ENCODE data around the gene PDCD1LG2.
"Not testable (repeated sequence)": the region's sequence is repeated elsewhere in the genome, so short reads cannot be mapped to it uniquely, and the experiment has no call there.

PDCD1LG2 gene

DNA sequence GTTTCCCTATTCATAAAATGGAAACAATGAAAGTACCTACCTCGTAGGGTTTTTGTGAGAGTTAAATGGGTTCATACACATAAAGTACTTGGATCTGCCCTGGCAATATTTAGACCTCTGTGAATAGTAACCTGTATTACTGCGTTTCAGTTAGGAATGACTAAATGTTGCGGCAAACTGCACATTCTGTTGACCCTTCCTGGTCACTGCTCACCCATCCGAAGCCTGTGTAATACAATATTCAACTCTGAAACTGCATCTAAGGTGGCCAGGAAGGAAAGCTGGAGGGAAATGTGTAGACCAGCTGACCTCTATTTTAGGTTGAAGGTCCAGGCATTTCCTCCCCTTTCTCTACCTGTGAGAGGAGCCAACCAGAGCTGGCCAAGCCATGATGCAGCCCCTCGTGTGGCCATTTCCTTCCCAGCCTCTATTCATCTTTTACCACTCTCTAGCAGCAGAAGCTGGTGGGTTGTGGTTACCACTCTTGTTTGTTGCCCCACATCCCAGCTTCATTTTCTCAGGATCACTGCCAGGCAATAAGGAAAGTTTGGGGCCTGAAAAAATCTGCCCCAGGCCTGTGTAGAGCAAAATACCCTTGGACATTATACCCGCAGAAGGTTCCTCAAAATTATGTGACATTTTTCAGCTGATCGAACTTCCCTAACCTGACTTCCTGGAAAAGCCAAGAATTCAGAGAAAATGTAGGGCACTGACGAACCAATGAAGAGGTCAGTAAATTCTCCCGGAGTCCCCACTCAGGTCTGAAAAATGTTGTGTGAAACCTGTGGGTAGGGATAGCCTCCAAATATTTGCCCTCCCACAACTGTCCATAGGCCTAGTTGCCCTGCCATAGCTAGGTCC is 20.5 kb upstream of the PDCD1LG2 start:
- H3K4me3 ChIP-seq (ENCODE audit: low read depth, low read length) = no peak overlapping the region
- DNase-seq (ENCODE audit: low read depth, low spot score) = no peak
- TF ChIP-seq, protein P1, sequence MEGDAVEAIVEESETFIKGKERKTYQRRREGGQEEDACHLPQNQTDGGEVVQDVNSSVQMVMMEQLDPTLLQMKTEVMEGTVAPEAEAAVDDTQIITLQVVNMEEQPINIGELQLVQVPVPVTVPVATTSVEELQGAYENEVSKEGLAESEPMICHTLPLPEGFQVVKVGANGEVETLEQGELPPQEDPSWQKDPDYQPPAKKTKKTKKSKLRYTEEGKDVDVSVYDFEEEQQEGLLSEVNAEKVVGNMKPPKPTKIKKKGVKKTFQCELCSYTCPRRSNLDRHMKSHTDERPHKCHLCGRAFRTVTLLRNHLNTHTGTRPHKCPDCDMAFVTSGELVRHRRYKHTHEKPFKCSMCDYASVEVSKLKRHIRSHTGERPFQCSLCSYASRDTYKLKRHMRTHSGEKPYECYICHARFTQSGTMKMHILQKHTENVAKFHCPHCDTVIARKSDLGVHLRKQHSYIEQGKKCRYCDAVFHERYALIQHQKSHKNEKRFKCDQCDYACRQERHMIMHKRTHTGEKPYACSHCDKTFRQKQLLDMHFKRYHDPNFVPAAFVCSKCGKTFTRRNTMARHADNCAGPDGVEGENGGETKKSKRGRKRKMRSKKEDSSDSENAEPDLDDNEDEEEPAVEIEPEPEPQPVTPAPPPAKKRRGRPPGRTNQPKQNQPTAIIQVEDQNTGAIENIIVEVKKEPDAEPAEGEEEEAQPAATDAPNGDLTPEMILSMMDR (IDR thresholded peaks at IDR 0.05; ENCODE audit: insufficient read depth, low read length, missing control alignments) = no peak
- CTCF ChIA-PET = interaction anchor here (0.9 to 1.6 kb wide), 4 partner anchors 21 to 304 kb away, joined by 3 to 5 read pairs (median 4); no protein-coding TSS in a partner anchor
- POLR2A ChIA-PET = no interaction called here

DNA sequence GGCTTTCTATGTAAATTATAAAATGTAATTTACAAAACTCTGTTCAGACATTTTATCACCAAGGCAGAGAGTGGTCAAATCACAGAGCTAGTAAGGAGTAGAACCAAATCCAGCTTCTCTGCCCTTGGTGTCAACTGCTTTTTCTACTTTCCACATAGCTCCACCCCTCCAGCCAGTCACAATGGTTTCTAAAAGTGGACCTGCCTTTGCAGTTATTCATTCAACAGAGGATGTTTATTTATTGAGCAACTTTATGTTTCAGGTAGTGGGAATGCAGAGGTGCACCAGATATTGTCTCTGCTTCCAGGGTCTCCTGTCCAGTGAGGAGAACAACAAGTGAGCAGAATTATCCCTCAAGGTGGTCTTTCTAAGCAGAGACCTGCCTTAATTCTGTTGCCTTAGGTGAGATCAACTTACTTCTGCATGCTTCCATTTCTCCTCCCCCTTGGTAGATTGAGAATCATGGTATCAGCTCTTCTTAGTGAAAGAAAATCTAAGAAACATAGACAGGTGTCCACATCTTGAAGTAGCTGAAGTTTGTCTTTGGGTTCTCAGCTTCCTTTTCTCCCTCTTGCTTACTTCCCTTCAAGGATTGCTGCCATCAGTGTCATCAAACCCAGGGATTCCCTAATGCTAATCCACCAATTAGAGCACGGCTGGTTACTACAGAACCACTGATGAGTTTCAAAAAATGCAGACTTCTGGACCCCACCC is 17.2 kb upstream of the PDCD1LG2 start:
- H3K4me3 ChIP-seq (ENCODE audit: low read depth, low read length) = no peak overlapping the region
- TF ChIP-seq, protein P1 (IDR thresholded peaks at IDR 0.05; ENCODE audit: insufficient read depth, low read length, missing control alignments) = no peak
- ChIA-PET POLR2A (interaction anchor here (0.7 kb wide), 1 partner anchor 25 kb away, joined by 3 read pairs; no protein-coding TSS in a partner anchor), CTCF (no interaction called here)
- DNase-seq (ENCODE audit: low read depth, low spot score) = no peak

DNA sequence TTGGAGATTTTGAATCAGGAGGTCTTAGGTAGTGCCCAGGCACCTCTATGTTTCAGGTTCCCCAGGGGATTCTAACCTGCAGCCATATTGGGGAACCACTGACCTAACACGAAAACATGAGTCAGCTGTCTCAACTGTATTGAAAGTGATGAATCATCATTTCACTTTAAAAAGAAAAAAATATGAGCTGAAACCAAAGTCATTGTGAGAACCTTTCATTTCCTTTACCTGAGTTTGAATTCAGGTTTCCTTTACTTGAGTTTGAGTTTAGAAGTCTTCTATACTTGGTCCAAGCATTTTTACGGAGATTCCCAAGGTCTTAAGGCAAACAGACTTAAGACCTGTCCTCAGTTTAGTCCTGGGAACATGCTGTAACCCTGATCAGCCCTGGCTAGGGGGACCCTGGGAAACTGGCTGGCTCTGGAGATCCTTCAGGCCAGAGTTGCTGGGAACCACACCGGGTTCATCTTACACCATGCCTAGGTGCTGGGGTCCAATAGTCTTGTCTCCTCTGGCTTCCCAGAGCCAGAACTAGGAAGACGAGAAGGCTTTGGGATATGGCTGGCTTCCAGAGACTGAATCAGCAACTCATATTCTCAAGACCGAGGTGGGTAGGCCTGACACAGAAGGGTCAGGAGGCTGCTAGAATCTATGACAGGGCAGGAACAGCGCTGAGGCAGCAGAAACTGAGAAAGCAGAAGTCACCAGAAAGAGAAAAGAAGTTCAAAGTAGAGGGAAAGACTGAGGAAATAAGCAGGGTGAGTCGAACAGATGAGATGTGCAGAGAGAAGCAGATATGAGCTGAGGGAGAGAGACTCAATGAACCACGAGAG is 16.4 kb upstream of the PDCD1LG2 start:
- H3K4me3 ChIP-seq (ENCODE audit: low read depth, low read length) = no peak overlapping the region
- TF ChIP-seq, protein P1 (IDR thresholded peaks at IDR 0.05; ENCODE audit: insufficient read depth, low read length, missing control alignments) = no peak
- ChIA-PET POLR2A (interaction anchor here (0.7 kb wide), 1 partner anchor 24 kb away, joined by 3 read pairs; no protein-coding TSS in a partner anchor), CTCF (no interaction called here)
- DNase-seq (ENCODE audit: low read depth, low spot score) = no peak

DNA sequence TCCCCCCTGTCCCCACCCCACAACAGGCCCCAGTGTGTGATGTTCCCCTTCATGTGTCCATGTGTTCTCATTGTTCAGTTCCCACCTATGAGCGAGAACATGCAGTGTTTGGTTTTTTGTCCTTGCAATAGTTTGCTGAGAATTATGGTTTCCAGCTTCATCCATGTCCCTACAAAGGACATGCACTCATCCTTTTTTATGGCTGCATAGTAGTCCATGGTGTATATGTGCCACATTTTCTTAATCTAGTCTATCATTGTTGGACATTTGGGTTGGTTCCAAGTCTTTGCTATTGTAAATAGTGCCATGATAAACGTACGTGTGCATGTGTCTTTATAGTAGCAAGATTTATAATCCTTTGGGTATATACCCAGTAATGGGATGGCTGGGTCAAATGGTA is 15.6 kb upstream of the PDCD1LG2 start:
- POLR2A ChIA-PET = interaction anchor here (0.6 kb wide), 1 partner anchor 672 kb away, joined by 5 read pairs; no protein-coding TSS in a partner anchor
- H3K4me3 ChIP-seq (ENCODE audit: low read depth, low read length); DNase-seq (ENCODE audit: low read depth, low spot score); CTCF ChIA-PET: not testable (repeated sequence)

DNA sequence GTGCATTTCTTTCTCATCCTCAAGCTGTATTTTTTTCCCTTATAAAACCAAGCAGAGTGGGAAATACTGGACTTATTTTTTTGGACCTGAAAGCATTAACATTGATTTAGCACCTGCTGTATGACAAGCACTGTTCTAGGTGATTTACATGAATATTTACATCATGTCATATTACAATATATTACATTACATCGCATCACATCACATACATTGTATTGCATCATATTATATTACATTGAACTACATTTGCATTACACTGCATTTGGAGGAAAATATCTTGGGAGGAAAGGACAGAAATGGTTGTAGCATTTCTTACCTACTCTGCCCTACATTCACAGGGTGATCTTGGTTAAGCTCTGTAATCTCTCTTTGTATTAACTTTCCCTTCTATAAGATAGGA is 11.2 kb upstream of the PDCD1LG2 start:
- POLR2A ChIA-PET = no interaction called here
- TF ChIP-seq, protein P1 (IDR thresholded peaks at IDR 0.05; ENCODE audit: insufficient read depth, low read length, missing control alignments) = no peak
- no peak overlapping the region for H3K4me3 ChIP-seq (ENCODE audit: low read depth, low read length)
- no peak for DNase-seq (ENCODE audit: low read depth, low spot score)
- CTCF ChIA-PET = interaction anchor here (1.3 kb wide), 1 partner anchor 49 kb away, joined by 3 read pairs; the partner anchor contains the start of gene CD274

DNA sequence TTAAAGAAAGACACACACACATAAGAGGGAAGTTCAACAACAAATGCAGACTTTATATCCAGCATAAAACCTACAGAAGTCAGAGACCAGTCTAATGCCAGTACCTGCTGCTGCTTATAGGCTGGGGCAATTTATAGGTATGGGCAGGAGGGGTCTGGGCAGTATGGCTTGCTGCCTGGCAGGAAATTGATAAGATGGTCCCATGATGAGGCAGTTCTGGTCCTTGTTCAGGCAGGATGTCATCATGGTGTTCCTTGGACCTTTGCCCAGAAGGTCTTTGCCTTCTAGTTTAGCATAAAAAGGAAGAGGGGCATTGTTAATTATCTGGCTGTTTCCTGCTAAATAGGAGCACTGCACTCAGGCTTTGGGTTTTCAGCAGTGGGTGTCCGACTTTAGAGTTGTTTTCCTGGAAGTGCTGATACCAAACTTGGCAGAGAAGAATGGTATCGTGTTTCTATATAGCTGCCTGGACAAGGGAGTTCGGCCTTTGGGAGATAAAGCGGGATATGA is 10.4 kb upstream of the PDCD1LG2 start:
- no peak for DNase-seq (ENCODE audit: low read depth, low spot score)
- H3K4me3 ChIP-seq (ENCODE audit: low read depth, low read length) = no peak overlapping the region
- TF ChIP-seq, protein P1 (IDR thresholded peaks at IDR 0.05; ENCODE audit: insufficient read depth, low read length, missing control alignments) = no peak
- CTCF ChIA-PET = interaction anchor here (1.3 kb wide), 1 partner anchor 50 kb away, joined by 3 read pairs; the partner anchor contains the start of gene CD274
- POLR2A ChIA-PET = no interaction called here

Measured in AG04449 (cell line).